Keratinocyte (primary cell): ENCODE data around the gene ALK. TPM values are rescaled to one million over a fixed set of nuclear protein-coding genes. Genes with fewer than 3 reads are reported as not detected.

Experiments used
- DNase-seq: peaks from one replicate; pipeline ENCODE4 v3.0.0-alpha.2; 2011; ENCODE audit warnings: low read depth, missing footprints, low spot score
- FAIRE-seq: peaks from 2 replicates; lab custom pipeline; 2011; peaks lifted over from hg19 to GRCh38; lab: Jason Lieb, UNC
- H2AFZ ChIP-seq: 2 replicates; pipeline ENCODE4 v1.6.0; 2012; ENCODE audit warnings: low read length, control low read depth, inconsistent platforms; ENCODE audit not compliant: control insufficient read depth
- H3K27ac ChIP-seq: 2 replicates; pipeline ENCODE4 v1.5.1; 2011; ENCODE audit warnings: low read length; ENCODE audit not compliant: control insufficient read depth, insufficient read depth
- H3K27me3 ChIP-seq: 3 replicates; pipeline ENCODE4 v1.6.0; 2011; ENCODE audit warnings: low read length; ENCODE audit not compliant: control insufficient read depth, insufficient read depth; ENCODE audit errors: extremely low read depth
- H3K36me3 ChIP-seq, 2 experiments: 2 replicates in 1 of 2; 3 replicates in 1 of 2; pipeline ENCODE4 v1.5.1; 2011; ENCODE audit warnings: low read length in 2 of 2, mild to moderate bottlenecking in 1 of 2; ENCODE audit not compliant: control insufficient read depth in 2 of 2, insufficient read depth in 2 of 2; ENCODE audit errors: extremely low read depth in 1 of 2
- H3K4me1 ChIP-seq: 3 replicates; pipeline ENCODE4 v1.5.1; 2011; ENCODE audit warnings: low read length; ENCODE audit not compliant: control insufficient read depth, insufficient read depth; ENCODE audit errors: extremely low read depth
- H3K4me2 ChIP-seq: 3 replicates; pipeline ENCODE4 v1.6.0; 2011; ENCODE audit warnings: low read depth, low read length; ENCODE audit not compliant: control insufficient read depth, insufficient read depth; ENCODE audit errors: extremely low read depth
- H3K4me3 ChIP-seq, 3 experiments: fragments of 200-600 bp in 1 of 3; sonication (generic) in 1 of 3; 2 replicates in 2 of 3; 3 replicates in 1 of 3; pipeline ENCODE4 v1.5.1; 2011 to 2016; ENCODE audit warnings: low read length in 3 of 3, mild to moderate bottlenecking in 3 of 3, control low read depth in 2 of 3, inconsistent platforms in 1 of 3, low read depth in 1 of 3, mixed read lengths in 1 of 3, mixed run types in 1 of 3, moderate library complexity in 1 of 3; ENCODE audit not compliant: control insufficient read depth in 2 of 3, insufficient read depth in 2 of 3; ENCODE audit errors: extremely low read depth in 1 of 3
- H3K79me2 ChIP-seq: 2 replicates; pipeline ENCODE4 v1.6.0; 2012; ENCODE audit warnings: low read length; ENCODE audit not compliant: control insufficient read depth, insufficient read depth
- H3K9ac ChIP-seq: 3 replicates; pipeline ENCODE4 v1.6.0; 2011; ENCODE audit warnings: low read length; ENCODE audit not compliant: control insufficient read depth, insufficient read depth; ENCODE audit errors: extremely low read depth
- H3K9me1 ChIP-seq: 3 replicates; pipeline ENCODE4 v1.6.0; 2011; ENCODE audit warnings: low read length; ENCODE audit not compliant: control insufficient read depth, insufficient read depth; ENCODE audit errors: extremely low read depth
- H3K9me3 ChIP-seq: 2 replicates; pipeline ENCODE4 v1.5.1; 2012; ENCODE audit warnings: low read depth, low read length; ENCODE audit not compliant: control insufficient read depth
- H4K20me1 ChIP-seq: 3 replicates; pipeline ENCODE4 v1.6.0; 2011; ENCODE audit warnings: low read length; ENCODE audit not compliant: control insufficient read depth, insufficient read depth; ENCODE audit errors: extremely low read depth
- EZH2 ChIP-seq: IDR thresholded peaks from one replicate; pipeline ENCODE4 v1.6.1; 2012; ENCODE audit warnings: inconsistent platforms, mild to moderate bottlenecking, low read length, moderate library complexity
- dilution Hi-C: fragments of 300-500 bp; cut with MboI; formaldehyde crosslinking; loops from one replicate; pipeline ENCODE4 v1.7.0; 2020; ENCODE audit warnings: low sequenced_read_pairs; ENCODE audit not compliant: extremely low pct_ligation_motif_present
- polyA plus RNA-seq, 5 experiments: library from polyadenylated mRNA; depleted of rRNA in 3 of 5; stranded (reverse) in 3 of 5; stranded (forward) in 1 of 5; unstranded in 1 of 5; fragments of >200 nt; gene quantifications; 1 replicate in 1 of 5; 2 replicates in 3 of 5; 3 replicates in 1 of 5; pipeline versions ENCODE4 v1.2.1 to v1.2.3, GENCODE V29; 2011 to 2012; ENCODE audit warnings: missing spikeins in 2 of 5, low read depth in 1 of 5, low replicate concordance in 1 of 5
- TF ChIP-seq, protein P1 (sequence below), 3 experiments: IDR thresholded peaks in 1 of 3; conservative IDR thresholded peaks in 1 of 3; optimal IDR thresholded peaks in 1 of 3; 2 replicates in 2 of 3; 3 replicates in 1 of 3; pipeline versions ENCODE3 to v1.5.1; 2011; ENCODE audit warnings: low read length in 3 of 3, mild to moderate bottlenecking in 3 of 3, moderate library complexity in 2 of 3, control low read depth in 1 of 3, inconsistent platforms in 1 of 3; ENCODE audit not compliant: insufficient read depth in 2 of 3; ENCODE audit errors: extremely low read depth in 1 of 3

Gene ALK
- polyA plus RNA-seq, 1 donor (not counting 4 experiments of a cell fraction or from before 2014, with no cell fraction given) = not detected

GRCh38 chr2:29557268-29557667 is 364.1 kb downstream of the ALK start:
- H3K4me1 ChIP-seq = no peaks in the 10 kb centered on the region
- TF ChIP-seq, protein P1, sequence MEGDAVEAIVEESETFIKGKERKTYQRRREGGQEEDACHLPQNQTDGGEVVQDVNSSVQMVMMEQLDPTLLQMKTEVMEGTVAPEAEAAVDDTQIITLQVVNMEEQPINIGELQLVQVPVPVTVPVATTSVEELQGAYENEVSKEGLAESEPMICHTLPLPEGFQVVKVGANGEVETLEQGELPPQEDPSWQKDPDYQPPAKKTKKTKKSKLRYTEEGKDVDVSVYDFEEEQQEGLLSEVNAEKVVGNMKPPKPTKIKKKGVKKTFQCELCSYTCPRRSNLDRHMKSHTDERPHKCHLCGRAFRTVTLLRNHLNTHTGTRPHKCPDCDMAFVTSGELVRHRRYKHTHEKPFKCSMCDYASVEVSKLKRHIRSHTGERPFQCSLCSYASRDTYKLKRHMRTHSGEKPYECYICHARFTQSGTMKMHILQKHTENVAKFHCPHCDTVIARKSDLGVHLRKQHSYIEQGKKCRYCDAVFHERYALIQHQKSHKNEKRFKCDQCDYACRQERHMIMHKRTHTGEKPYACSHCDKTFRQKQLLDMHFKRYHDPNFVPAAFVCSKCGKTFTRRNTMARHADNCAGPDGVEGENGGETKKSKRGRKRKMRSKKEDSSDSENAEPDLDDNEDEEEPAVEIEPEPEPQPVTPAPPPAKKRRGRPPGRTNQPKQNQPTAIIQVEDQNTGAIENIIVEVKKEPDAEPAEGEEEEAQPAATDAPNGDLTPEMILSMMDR (optimal IDR thresholded peaks at IDR 0.05 in 1 of 3, IDR thresholded peaks at IDR 0.05 in 1 of 3, conservative IDR thresholded peaks at IDR 0.05 in 1 of 3; ENCODE audit: extremely low read depth in 1 of 3, insufficient read depth in 2 of 3, low read length in 3 of 3) = no peak
- no peak for TF ChIP-seq EZH2
- no peak overlapping the region for H3K4me3 ChIP-seq
- H3K27me3 ChIP-seq = peaks cover 16% of the 10 kb centered on the region
- no peaks in the 10 kb centered on the region for H4K20me1 ChIP-seq
- no peak for DNase-seq
- FAIRE-seq = no peak
- H3K79me2 ChIP-seq = no peaks in the 10 kb centered on the region
- no peaks in the 10 kb centered on the region for H3K36me3 ChIP-seq
- H3K9me1 ChIP-seq = no peaks in the 10 kb centered on the region
- H3K27ac ChIP-seq = no peak overlapping the region
- no peak overlapping the region for H3K4me2 ChIP-seq
- H3K9me3 ChIP-seq = no peaks in the 10 kb centered on the region
- no peak overlapping the region for H2AFZ ChIP-seq
- dilution Hi-C loops = no loop called here
- H3K9ac ChIP-seq = no peak overlapping the region

DNA sequence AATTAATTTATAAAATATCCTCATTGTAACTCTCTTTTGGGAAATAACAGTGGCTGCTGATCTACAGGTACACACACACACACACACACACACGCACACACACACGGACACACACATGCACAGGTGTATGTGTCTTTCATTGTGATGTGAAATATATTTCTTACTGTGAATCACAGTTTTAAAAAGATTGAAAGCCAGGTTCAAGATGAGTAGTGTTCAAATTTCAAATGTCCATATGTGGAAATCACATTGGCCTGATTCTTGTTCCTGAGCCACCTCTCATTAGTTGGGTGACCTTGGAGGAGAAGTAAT is 372.4 kb downstream of the ALK start:
- H3K9me1 ChIP-seq = no peaks in the 10 kb centered on the region
- no peaks in the 10 kb centered on the region for H3K36me3 ChIP-seq
- H3K9ac ChIP-seq = no peak overlapping the region
- H2AFZ ChIP-seq = no peak overlapping the region
- no peak overlapping the region for H3K27ac ChIP-seq
- dilution Hi-C loops = no loop called here
- DNase-seq (no peak), FAIRE-seq (no peak)
- no peaks in the 10 kb centered on the region for H3K4me1 ChIP-seq
- peaks cover 12% of the 10 kb centered on the region for H3K27me3 ChIP-seq
- no peaks in the 10 kb centered on the region for H3K79me2 ChIP-seq
- no peak overlapping the region for H3K4me2 ChIP-seq
- TF ChIP-seq, protein P1 (optimal IDR thresholded peaks at IDR 0.05 in 1 of 3, IDR thresholded peaks at IDR 0.05 in 1 of 3, conservative IDR thresholded peaks at IDR 0.05 in 1 of 3; ENCODE audit: extremely low read depth in 1 of 3, insufficient read depth in 2 of 3, low read length in 3 of 3) = no peak
- no peak for TF ChIP-seq EZH2
- no peaks in the 10 kb centered on the region for H4K20me1 ChIP-seq
- no peaks in the 10 kb centered on the region for H3K9me3 ChIP-seq
- no peak overlapping the region for H3K4me3 ChIP-seq
